HS-27A (cell line): ENCODE results near the gene ANGEL2.
"Not testable (repeated sequence)": the region's sequence is repeated elsewhere in the genome, so short reads cannot be mapped to it uniquely, and the experiment has no call there.

Experiments used
- DNase-seq: peaks from one replicate; pipeline ENCODE4 v3.0.0-alpha.2; 2012; ENCODE audit warnings: low read depth, missing footprints

Gene ANGEL2

GRCh38 chr1:212975111-212975918, 40.4 kb downstream of the ANGEL2 start:
- no peak for DNase-seq

GRCh38 chr1:212974711-212975110, 41.0 kb downstream of the ANGEL2 start:
- no peak for DNase-seq

GRCh38 chr1:212973899-212974298, 41.8 kb downstream of the ANGEL2 start:
- DNase-seq: no peak

GRCh38 chr1:212973426-212973825, 42.2 kb downstream of the ANGEL2 start:
- DNase-seq: no peak

GRCh38 chr1:212971312-212971711, 44.4 kb downstream of the ANGEL2 start:
- no peak for DNase-seq

GRCh38 chr1:212970085-212970484, 45.6 kb downstream of the ANGEL2 start:
- no peak for DNase-seq

- no peak for DNase-seq
Observed at GRCh38 chr1:212968368-212968863, 47.3 kb downstream of the ANGEL2 start.

GRCh38 chr1:212967801-212968200, 47.9 kb downstream of the ANGEL2 start:
- DNase-seq: no peak

- DNase-seq: no peak
Observed at GRCh38 chr1:212966616-212967015, 49.1 kb downstream of the ANGEL2 start.

- not testable (repeated sequence) for DNase-seq
Observed at GRCh38 chr1:212964993-212965392, 50.7 kb downstream of the ANGEL2 start.

GRCh38 chr1:212964102-212964501, 51.6 kb downstream of the ANGEL2 start:
- DNase-seq: no peak

- DNase-seq: no peak
Observed at GRCh38 chr1:212962509-212962908, 53.2 kb downstream of the ANGEL2 start.

- no peak for DNase-seq
Observed at GRCh38 chr1:212960932-212961331, 54.7 kb downstream of the ANGEL2 start.

GRCh38 chr1:212959266-212960220, 56.1 kb downstream of the ANGEL2 start:
- no peak for DNase-seq

GRCh38 chr1:212958175-212958574, 57.5 kb downstream of the ANGEL2 start:
- no peak for DNase-seq

GRCh38 chr1:212957546-212957945, 58.1 kb downstream of the ANGEL2 start:
- DNase-seq: no peak

GRCh38 chr1:212955961-212956620, 59.6 kb downstream of the ANGEL2 start:
- DNase-seq: no peak

GRCh38 chr1:212955098-212955497, 60.6 kb downstream of the ANGEL2 start:
- DNase-seq: no peak

GRCh38 chr1:212954514-212954913, 61.2 kb downstream of the ANGEL2 start:
- no peak for DNase-seq

GRCh38 chr1:212953321-212953720, 62.3 kb downstream of the ANGEL2 start:
- no peak for DNase-seq

GRCh38 chr1:212952641-212952976, 63.1 kb downstream of the ANGEL2 start:
- no peak for DNase-seq

- DNase-seq: no peak
Observed at GRCh38 chr1:212951947-212952640, 63.6 kb downstream of the ANGEL2 start.
